Body of pancreas (tissue), 4 donors: ENCODE measurements around the gene OSBP2. TPM values are rescaled to one million over a fixed set of nuclear protein-coding genes. Genes with fewer than 3 reads are reported as not detected.

Experiments used
- ATAC-seq: fragments of 150-250 bp; one replicate; pipeline ENCODE4 v1.9.1; 2016
- DNase-seq, 4 donors: peaks; one replicate each; pipeline ENCODE4 v3.0.0-alpha.2; 2019
- H3K27ac ChIP-seq, 4 donors: fragments of 200-600 bp; sonication (generic); 1 replicate in 3 of 4; 2 replicates in 1 of 4; pipeline versions ENCODE4 v1.5.1 to v1.6.1; 2016 to 2019; ENCODE audit warnings: mild to moderate bottlenecking in 1 of 4, mixed read lengths in 1 of 4, moderate library complexity in 1 of 4
- H3K27me3 ChIP-seq, 2 donors: fragments of 200-600 bp; sonication (generic); one replicate each; pipeline ENCODE4 v1.6.0; 2016; ENCODE audit warnings: mild to moderate bottlenecking in 1 of 2
- H3K36me3 ChIP-seq, 2 donors: fragments of 200-600 bp; sonication (generic); replicated peaks in 1 of 2; 2 replicates each; pipeline ENCODE4 v1.5.1; 2016; ENCODE audit warnings: low read depth in 2 of 2; ENCODE audit not compliant: insufficient read depth in 1 of 2
- H3K4me1 ChIP-seq: fragments of 200-600 bp; sonication (generic); one replicate; pipeline ENCODE4 v1.6.0; 2016
- H3K4me3 ChIP-seq, 2 donors: fragments of 200-600 bp; sonication (generic); 1 replicate in 1 of 2; 2 replicates in 1 of 2; pipeline ENCODE4 v1.5.1; 2016 to 2019
- H3K9me3 ChIP-seq, 3 donors: fragments of 200-600 bp; sonication (generic); 1 replicate in 2 of 3; 2 replicates in 1 of 3; pipeline ENCODE4 v1.5.1; 2016
- POLR2A ChIP-seq, 3 donors: fragments of 450-650 bp; IDR thresholded peaks; one replicate each; pipeline ENCODE4 v1.6.1; 2016; ENCODE audit warnings: antibody characterized with exemption in 3 of 3, mild to moderate bottlenecking in 2 of 3
- WGBS, 2 donors: methylation state at CpG; one replicate each; pipeline ENCODE4 v1.1.5; 2017; 5-methylcytosine and 5-hydroxymethylcytosine counted together
- intact Hi-C: fragments of 100-400 bp; cut with DNase I; formaldehyde crosslinking; loops from one replicate; pipeline ENCODE4 v1.15.1; 2023
- total RNA-seq, 2 donors: library from RNA; depleted of rRNA; stranded (reverse); fragments of >200 nt; gene quantifications; one replicate each; pipeline ENCODE4 v1.1.0, GENCODE V29; 2016
- TF ChIP-seq, protein P1 (sequence below), 7 experiments: fragments of 450-650 bp in 4 of 7; fragments of 200-600 bp in 3 of 7; sonication (generic) in 3 of 7; IDR thresholded peaks; one replicate each; pipeline ENCODE4 v1.5.1; 2016 to 2019; ENCODE audit warnings: antibody characterized with exemption in 7 of 7

OSBP2 gene
- total RNA-seq, 2 donors from 2014 or later, result 2.3 to 3.0 TPM

DNA sequence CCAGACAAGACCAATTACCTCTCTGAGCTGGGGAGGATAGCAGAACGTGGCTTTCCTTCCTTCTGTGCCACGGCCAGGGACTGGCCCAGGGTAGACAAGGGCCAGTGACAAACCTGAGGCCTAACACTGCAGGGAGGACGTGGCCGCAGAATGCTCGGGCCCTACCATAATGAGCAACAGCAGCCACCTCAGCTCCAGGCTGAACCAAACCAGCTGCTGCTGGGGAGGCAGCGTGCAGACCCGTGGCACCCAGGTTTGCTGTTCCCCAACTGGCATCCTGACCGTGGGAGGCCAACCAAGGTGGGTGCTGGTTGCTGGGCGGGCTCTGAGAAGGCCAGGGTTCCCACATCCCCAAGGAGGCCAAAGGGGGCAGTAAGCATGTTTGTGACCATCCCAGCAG lies 190.9 kb downstream of the OSBP2 start:
- no peak for ATAC-seq
- DNase-seq, result no peak
- no peak for TF ChIP-seq POLR2A (IDR thresholded peaks at IDR 0.05)
- TF ChIP-seq, protein P1, sequence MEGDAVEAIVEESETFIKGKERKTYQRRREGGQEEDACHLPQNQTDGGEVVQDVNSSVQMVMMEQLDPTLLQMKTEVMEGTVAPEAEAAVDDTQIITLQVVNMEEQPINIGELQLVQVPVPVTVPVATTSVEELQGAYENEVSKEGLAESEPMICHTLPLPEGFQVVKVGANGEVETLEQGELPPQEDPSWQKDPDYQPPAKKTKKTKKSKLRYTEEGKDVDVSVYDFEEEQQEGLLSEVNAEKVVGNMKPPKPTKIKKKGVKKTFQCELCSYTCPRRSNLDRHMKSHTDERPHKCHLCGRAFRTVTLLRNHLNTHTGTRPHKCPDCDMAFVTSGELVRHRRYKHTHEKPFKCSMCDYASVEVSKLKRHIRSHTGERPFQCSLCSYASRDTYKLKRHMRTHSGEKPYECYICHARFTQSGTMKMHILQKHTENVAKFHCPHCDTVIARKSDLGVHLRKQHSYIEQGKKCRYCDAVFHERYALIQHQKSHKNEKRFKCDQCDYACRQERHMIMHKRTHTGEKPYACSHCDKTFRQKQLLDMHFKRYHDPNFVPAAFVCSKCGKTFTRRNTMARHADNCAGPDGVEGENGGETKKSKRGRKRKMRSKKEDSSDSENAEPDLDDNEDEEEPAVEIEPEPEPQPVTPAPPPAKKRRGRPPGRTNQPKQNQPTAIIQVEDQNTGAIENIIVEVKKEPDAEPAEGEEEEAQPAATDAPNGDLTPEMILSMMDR (IDR thresholded peaks at IDR 0.05), result no peak
- intact Hi-C loops, result no loop called here
- no peaks in the 10 kb centered on the region for H3K27me3 ChIP-seq
- WGBS, 2 donors, result 86 to 89% methylated on average over 8 to 9 of the region's 9 CpGs
- H3K27ac ChIP-seq, result no peak overlapping the region
- H3K9me3 ChIP-seq, result no peaks in the 10 kb centered on the region
- H3K4me3 ChIP-seq, result no peak overlapping the region
- H3K36me3 ChIP-seq, result no peaks in the 10 kb centered on the region
- peaks cover 6% of the 10 kb centered on the region for H3K4me1 ChIP-seq

DNA sequence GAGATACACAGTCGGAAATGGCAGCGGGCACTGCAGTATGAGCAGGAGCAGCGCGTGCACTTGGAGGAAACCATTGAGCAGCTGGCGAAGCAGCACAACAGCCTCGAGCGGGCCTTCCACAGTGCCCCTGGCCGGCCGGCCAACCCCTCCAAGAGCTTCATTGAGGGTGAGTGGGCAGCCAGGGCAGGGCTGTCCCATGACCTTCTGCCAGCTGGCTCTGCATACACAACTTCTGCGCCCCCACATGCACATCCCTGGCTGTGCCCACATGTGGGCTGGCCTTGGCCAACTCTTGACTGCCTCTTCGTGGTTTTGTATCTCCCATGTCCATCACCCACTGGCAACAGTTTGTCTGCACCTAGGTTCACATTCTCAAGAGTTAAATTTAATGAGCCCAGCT lies 192.8 kb downstream of the OSBP2 start:
- no peak overlapping the region for H3K27ac ChIP-seq
- TF ChIP-seq, protein P1 (IDR thresholded peaks at IDR 0.05), result no peak
- intact Hi-C loops, result no loop called here
- no peaks in the 10 kb centered on the region for H3K27me3 ChIP-seq
- WGBS, 2 donors, result 70 to 93% methylated on average over 2 to 11 of the region's 11 CpGs
- no peak for ATAC-seq
- no peaks in the 10 kb centered on the region for H3K4me1 ChIP-seq
- no peak for DNase-seq
- no peaks in the 10 kb centered on the region for H3K36me3 ChIP-seq
- H3K9me3 ChIP-seq, result no peaks in the 10 kb centered on the region
- H3K4me3 ChIP-seq, result no peak overlapping the region

DNA sequence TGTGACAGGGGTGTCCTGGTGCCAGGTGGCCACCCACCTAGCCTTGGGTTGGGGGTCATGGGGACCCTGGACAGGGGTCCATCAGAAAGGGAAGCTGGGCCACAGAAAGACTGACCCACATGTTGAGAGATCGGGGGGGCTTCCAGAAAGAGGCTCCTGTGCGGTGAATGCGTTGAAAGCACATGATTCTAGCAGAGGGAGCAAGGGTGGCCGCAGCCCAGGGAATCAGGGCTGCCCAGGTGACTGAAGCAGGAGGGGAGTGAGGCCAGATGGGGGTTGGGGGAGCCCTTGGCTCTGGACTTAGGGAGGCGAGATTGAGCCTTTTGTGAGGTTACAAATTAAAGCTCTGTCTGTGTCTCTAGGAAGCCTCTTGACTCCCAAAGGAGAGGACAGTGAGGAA lies 193.2 kb downstream of the OSBP2 start:
- ATAC-seq (no peak), DNase-seq (no peak)
- TF ChIP-seq, protein P1 (IDR thresholded peaks at IDR 0.05), result no peak
- no peak for TF ChIP-seq POLR2A (IDR thresholded peaks at IDR 0.05)
- intact Hi-C loops, result no loop called here
- H3K36me3 ChIP-seq, result no peaks in the 10 kb centered on the region
- no peak overlapping the region for H3K27ac ChIP-seq
- 83 to 98% methylated on average over 5 of the region's 5 CpGs for WGBS, 2 donors
- H3K27me3 ChIP-seq, result no peaks in the 10 kb centered on the region
- no peak overlapping the region for H3K4me3 ChIP-seq
- H3K9me3 ChIP-seq, result no peaks in the 10 kb centered on the region
- H3K4me1 ChIP-seq, result no peaks in the 10 kb centered on the region

DNA sequence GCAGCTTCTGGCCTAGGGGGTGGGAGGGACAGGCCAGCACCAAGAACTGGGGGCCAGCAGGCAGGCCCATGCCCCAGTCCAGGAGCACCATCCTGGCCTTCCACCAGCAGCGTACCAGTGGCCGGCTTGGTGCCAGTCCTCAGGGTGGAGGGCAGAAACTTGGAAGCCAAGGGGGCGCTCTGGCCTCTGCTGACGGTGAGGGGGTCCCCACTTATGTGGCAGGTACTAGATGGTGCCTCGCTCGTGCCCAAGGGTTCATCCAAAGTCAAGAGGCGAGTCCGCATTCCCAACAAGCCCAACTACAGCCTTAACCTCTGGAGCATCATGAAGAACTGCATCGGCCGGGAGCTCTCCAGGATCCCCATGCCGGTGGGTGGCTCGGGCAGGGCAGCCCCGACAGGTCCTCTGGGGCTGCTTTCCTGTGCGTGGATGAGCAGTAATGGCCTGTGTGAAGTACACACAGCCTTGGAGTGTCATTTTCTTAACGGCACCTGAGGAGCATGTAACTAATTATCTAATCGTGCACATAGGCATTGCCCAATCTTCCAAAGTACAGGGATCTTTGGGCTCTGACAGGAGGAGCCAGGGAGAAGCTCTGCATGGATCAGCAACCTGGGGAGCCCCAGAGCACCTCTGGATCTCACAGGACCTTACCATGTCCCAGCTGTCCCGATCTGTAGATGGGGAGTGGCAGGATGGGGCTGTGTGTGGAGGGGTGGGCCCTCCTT lies 194.8 kb downstream of the OSBP2 start:
- intact Hi-C loops, result no loop called here
- TF ChIP-seq, protein P1 (IDR thresholded peaks at IDR 0.05), result no peak
- TF ChIP-seq POLR2A (IDR thresholded peaks at IDR 0.05), result no peak
- no peaks in the 10 kb centered on the region for H3K4me1 ChIP-seq
- H3K4me3 ChIP-seq, result no peak overlapping the region
- ATAC-seq (no peak), DNase-seq (no peak)
- no peak overlapping the region for H3K27ac ChIP-seq
- H3K36me3 ChIP-seq, result no peaks in the 10 kb centered on the region
- 80 to 93% methylated on average over 15 of the region's 17 CpGs for WGBS, 2 donors
- H3K27me3 ChIP-seq, result no peaks in the 10 kb centered on the region
- no peaks in the 10 kb centered on the region for H3K9me3 ChIP-seq

DNA sequence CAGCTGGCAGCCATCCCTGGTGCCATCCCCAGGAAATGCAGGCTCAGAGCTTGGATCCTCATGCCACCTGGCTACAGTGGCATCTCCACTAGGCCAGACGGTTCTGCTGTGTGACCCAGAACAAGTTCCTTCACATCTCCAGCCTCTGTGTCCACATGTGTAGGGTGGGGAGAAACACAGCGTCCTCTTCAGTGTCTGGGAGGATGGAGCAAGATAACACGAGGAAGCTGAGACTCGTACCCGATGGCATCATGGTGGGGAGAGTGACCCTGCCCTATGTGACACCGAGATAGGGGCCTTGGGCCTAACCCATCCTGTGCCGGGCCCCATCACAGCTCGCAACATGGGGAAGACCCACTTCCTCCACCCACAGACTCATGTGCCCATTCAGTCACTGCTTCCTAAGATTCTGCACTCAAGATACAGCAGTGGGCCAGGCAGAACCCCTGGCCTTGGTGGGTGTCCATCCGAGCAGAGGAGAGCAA lies 195.4 kb downstream of the OSBP2 start:
- WGBS, 2 donors, result 81 to 87% methylated on average over 9 of the region's 9 CpGs
- no peaks in the 10 kb centered on the region for H3K27me3 ChIP-seq
- no peaks in the 10 kb centered on the region for H3K4me1 ChIP-seq
- no peaks in the 10 kb centered on the region for H3K36me3 ChIP-seq
- TF ChIP-seq, protein P1 (IDR thresholded peaks at IDR 0.05), result no peak
- TF ChIP-seq POLR2A (IDR thresholded peaks at IDR 0.05), result no peak
- ATAC-seq, result no peak
- no peak overlapping the region for H3K27ac ChIP-seq
- no peak overlapping the region for H3K4me3 ChIP-seq
- no peak for DNase-seq
- no peaks in the 10 kb centered on the region for H3K9me3 ChIP-seq
- intact Hi-C loops, result no loop called here
